ENCODE data around the gene FXYD4. TPM values are rescaled to one million over a fixed set of nuclear protein-coding genes. Genes with fewer than 3 reads are reported as not detected.

Gene FXYD4
- total RNA-seq, 5 donors from 2014 or later (not counting 1 experiment from before 2014, with no cell fraction given) = not detected

DNA sequence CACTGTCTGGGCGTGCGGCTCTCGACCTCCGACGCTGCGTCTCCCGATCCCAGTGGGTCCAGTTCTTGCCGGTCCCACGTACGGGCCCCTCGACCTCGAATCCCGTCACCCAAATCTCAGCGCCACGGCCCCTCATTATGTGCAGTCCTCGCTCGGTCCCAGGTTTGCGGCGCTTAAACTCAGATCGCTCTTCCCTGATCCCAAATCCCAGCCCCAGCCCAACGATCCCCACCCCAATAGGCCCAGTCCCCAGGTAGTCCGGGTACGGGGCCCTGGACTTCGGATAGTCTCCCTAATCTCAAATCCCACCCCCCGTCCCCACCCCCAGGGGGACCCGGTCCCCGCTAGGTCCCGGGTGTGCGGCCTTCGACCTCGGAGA is 36.9 kb downstream of the FXYD4 start:
- no peaks in the 10 kb centered on the region for H3K27me3 ChIP-seq (replicated peaks in 1 of 2; ENCODE audit: control insufficient read depth in 2 of 2, extremely low read depth in 1 of 2, insufficient read depth in 2 of 2, low read length in 1 of 2)
- Mint-ChIP-seq H3K36me3 (peaks cover 7% of the 10 kb centered on the region), H3K27ac (peak overlapping the region; percentile 94 to 99), H3K9me3 (no peaks in the 10 kb centered on the region), H3K4me1 (peaks cover 32 to 56% (median 38%) of the 10 kb centered on the region in 3 donors), H3K4me3 (peak overlapping the region; percentile 94 to 100 (median 97)), H3K27me3 (no peaks in the 10 kb centered on the region)
- POLR2A ChIA-PET = interaction anchor here (0.9 to 1.4 kb wide), 3 partner anchors 34 to 52 kb away, joined by 3 to 6 read pairs (median 4); no protein-coding TSS in a partner anchor
- peak overlapping the region; percentile 75 to 94 for H3K4me3 ChIP-seq (ENCODE audit: control insufficient read depth in 1 of 2, extremely low read depth in 1 of 2, low read length in 1 of 2)
- H3K36me3 ChIP-seq (ENCODE audit: control insufficient read depth in 2 of 2, extremely low read depth in 1 of 2, insufficient read depth in 1 of 2, low read length in 1 of 2) = peaks cover 0 to 5% of the 10 kb centered on the region in 2 donors
- WGBS (ENCODE audit: insufficient coverage) = 2% methylated on average over 21 of the region's 31 CpGs
- peak overlapping the region; percentile 100 for H3K27ac ChIP-seq (ENCODE audit: low read length)
- ATAC-seq (replicated peaks in 1 of 4) (no peak), DNase-seq (peak in 3 of 35 experiments; percentile 12)
- CTCF ChIA-PET = no interaction called here
- no peaks in the 10 kb centered on the region for H3K9me3 ChIP-seq
- H3K4me1 ChIP-seq (ENCODE audit: control insufficient read depth in 1 of 2, extremely low read depth in 1 of 2, insufficient read depth in 2 of 2, low read length in 2 of 2) = peaks cover 20 to 51% of the 10 kb centered on the region in 2 experiments

DNA sequence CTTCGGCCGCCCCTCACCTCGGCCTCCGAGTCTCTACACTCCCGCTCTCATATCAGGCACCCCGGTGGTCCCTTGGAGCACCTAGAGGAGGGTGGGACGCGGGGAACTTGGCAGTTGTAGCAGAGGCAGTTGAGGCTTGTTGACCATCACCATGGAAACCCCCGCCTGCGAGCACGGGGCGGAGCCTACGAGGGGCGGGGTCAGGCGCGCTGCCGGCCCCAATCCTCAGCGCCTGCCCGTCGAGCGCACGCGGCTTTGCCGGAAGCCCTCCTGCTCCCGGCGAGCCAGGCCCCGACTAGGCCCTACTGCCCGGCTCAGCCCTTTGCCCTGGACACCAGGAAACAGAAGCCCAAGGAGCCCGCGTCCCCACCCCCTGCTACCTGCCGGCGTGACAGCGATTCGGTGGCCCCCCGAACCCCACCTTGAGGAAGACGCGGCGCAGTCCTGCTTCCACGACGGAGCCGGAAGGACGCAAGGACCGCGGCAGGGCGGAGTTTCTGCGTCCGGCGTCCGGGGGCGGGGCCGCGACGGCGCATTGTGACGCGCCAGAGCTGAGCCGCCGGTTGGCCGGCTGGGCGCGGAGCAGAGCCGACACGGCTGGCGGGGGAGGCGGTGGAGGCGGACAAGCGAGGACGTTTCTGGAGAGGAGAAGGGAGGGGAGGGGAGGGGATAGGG is 37.4 kb downstream of the FXYD4 start, which contains the start of gene HNRNPF:
TSS of gene HNRNPF (minus strand) at position 477 of the 675 bp plus-strand sequence. CDS start 21,302 bp downstream, outside the sequence.
- ATAC-seq (replicated peaks in 1 of 4) = peak; percentile 80 to 85 (median 82)
- under 1% methylated on average over 59 of the region's 68 CpGs for WGBS (ENCODE audit: insufficient coverage)
- DNase-seq = peak; percentile 88 to 98 (median 93)
- Histone ChIP-seq H3K27ac (ENCODE audit: low read length) (peak within 1 kb of the TSS; percentile 100), H3K4me3 (ENCODE audit: control insufficient read depth in 1 of 2, extremely low read depth in 1 of 2, low read length in 1 of 2) (peak within 1 kb of the TSS; percentile 90 to 94), H3K36me3 (ENCODE audit: control insufficient read depth in 2 of 2, extremely low read depth in 1 of 2, insufficient read depth in 1 of 2, low read length in 1 of 2) (peaks cover 0 to 2% of the 10 kb centered on the region in 2 donors), H3K9me3 (no peaks in the 10 kb centered on the region), H3K27me3 (replicated peaks in 1 of 2; ENCODE audit: control insufficient read depth in 2 of 2, extremely low read depth in 1 of 2, insufficient read depth in 2 of 2, low read length in 1 of 2) (no peaks in the 10 kb centered on the region), H3K4me1 (ENCODE audit: control insufficient read depth in 1 of 2, extremely low read depth in 1 of 2, insufficient read depth in 2 of 2, low read length in 2 of 2) (peaks cover 20 to 46% of the 10 kb centered on the region in 2 experiments)
- Mint-ChIP-seq H3K27ac (peak within 1 kb of the TSS; percentile 94 to 99), H3K4me1 (peaks cover 27 to 51% (median 33%) of the 10 kb centered on the region in 3 donors), H3K9me3 (no peaks in the 10 kb centered on the region), H3K36me3 (peaks cover 5% of the 10 kb centered on the region), H3K4me3 (peak within 1 kb of the TSS; percentile 94 to 100 (median 97)), H3K27me3 (no peaks in the 10 kb centered on the region)
- ChIA-PET CTCF (interaction anchor here in 1 of 2 donors (1.1 to 1.3 kb wide), 4 partner anchors 11 to 43 kb away, joined by 3 to 5 read pairs (median 4); no protein-coding TSS in a partner anchor), POLR2A (interaction anchor here (0.6 to 1.0 kb wide), 4 partner anchors 8 to 49 kb away, joined by 3 to 5 read pairs (median 4); no protein-coding TSS in a partner anchor)

DNA sequence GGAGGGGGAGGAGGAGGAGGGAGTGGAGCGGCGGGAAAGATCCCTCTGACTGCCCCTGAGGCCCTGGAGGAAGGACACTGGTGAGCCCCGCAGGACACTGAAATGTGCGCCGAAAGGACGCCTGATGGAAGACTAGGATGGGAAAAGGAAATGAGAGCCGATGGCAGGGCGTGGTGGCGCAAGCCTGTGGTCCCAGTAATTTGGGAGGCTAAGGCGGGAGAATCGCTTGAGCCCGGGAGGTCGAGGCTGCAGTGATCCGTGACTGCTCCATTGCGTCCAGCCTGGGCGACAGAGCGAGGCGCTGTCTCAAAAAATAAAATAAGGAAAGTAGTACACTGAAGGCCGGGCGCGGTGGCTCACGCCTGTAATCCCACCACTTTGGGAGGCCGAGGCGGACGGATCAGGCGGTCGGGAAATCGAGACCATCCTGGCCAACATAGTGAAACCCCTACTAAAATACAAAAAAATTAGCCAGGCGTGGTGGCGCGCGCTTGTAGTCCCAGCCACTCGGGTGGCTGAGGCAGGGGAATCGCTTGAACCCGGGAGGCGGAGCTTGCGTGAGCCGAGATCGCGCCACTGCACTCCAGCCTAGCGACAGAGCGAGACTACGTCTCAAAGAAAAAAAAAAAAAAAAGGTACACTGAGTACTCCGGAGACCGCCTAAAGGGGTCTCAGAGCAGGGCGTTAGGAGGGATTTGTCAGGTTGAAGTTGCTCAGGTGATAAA is 38.1 kb downstream of the FXYD4 start:
- Mint-ChIP-seq H3K4me3 (peak overlapping the region; percentile 94 to 100 (median 97)), H3K9me3 (no peaks in the 10 kb centered on the region), H3K36me3 (peaks cover 4% of the 10 kb centered on the region), H3K27me3 (no peaks in the 10 kb centered on the region), H3K27ac (peak overlapping the region; percentile 94 to 99), H3K4me1 (peaks cover 20 to 44% (median 26%) of the 10 kb centered on the region in 3 donors)
- H3K27ac ChIP-seq (ENCODE audit: low read length) = peak overlapping the region; percentile 97
- ChIA-PET CTCF (interaction anchor here in 1 of 2 donors (0.6 to 1.3 kb wide), 5 partner anchors 9 to 43 kb away, joined by 3 to 5 read pairs (median 4); no protein-coding TSS in a partner anchor), POLR2A (interaction anchor here in 1 of 2 donors (0.5 to 0.8 kb wide), 7 partner anchors 9 to 624 kb away, joined by 3 to 8 read pairs (median 6); no protein-coding TSS in a partner anchor)
- 1% methylated on average over 40 of the region's 46 CpGs for WGBS (ENCODE audit: insufficient coverage)
- peaks cover 15 to 39% of the 10 kb centered on the region in 2 experiments for H3K4me1 ChIP-seq (ENCODE audit: control insufficient read depth in 1 of 2, extremely low read depth in 1 of 2, insufficient read depth in 2 of 2, low read length in 2 of 2)
- DNase-seq (peak; percentile 35 to 77 (median 68)), ATAC-seq (replicated peaks in 1 of 4) (peak; percentile 1 to 15 (median 10))
- H3K9me3 ChIP-seq = no peaks in the 10 kb centered on the region
- peak overlapping the region; percentile 90 to 94 for H3K4me3 ChIP-seq (ENCODE audit: control insufficient read depth in 1 of 2, extremely low read depth in 1 of 2, low read length in 1 of 2)
- no peaks in the 10 kb centered on the region for H3K27me3 ChIP-seq (replicated peaks in 1 of 2; ENCODE audit: control insufficient read depth in 2 of 2, extremely low read depth in 1 of 2, insufficient read depth in 2 of 2, low read length in 1 of 2)
- H3K36me3 ChIP-seq (ENCODE audit: control insufficient read depth in 2 of 2, extremely low read depth in 1 of 2, insufficient read depth in 1 of 2, low read length in 1 of 2) = no peaks in the 10 kb centered on the region

DNA sequence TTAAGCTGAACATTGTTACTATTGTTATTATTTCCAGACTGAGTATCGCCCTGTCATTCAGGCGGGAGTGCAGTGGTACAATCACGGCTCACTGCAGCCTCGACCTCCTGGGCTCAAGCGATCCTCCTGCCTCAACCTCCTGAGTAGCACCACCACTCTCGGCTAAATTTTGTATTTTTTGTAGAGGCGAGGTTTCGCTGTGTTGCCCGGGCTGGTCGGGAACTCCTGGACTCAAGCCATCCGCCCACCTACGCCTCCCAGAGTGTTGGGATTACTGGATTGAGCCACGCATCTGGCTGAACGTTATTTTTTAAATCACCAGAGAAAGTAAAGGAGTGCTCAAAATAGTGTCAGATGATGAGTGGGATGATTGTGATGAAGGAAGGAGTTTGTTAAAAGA is 38.9 kb downstream of the FXYD4 start:
- H3K9me3 ChIP-seq = no peaks in the 10 kb centered on the region
- CTCF ChIA-PET = interaction anchor here (0.6 to 1.3 kb wide), 4 partner anchors 10 to 47 kb away, joined by 3 to 9 read pairs (median 4); no protein-coding TSS in a partner anchor
- H3K4me3 ChIP-seq (ENCODE audit: control insufficient read depth in 1 of 2, extremely low read depth in 1 of 2, low read length in 1 of 2) = no peak overlapping the region
- Mint-ChIP-seq H3K36me3 (no peaks in the 10 kb centered on the region), H3K27me3 (no peaks in the 10 kb centered on the region), H3K27ac (peak overlapping the region; percentile 94 to 99), H3K4me3 (peak overlapping the region; percentile 94 to 100 (median 97)), H3K4me1 (peaks cover 16 to 36% (median 22%) of the 10 kb centered on the region in 3 donors), H3K9me3 (no peaks in the 10 kb centered on the region)
- DNase-seq (no peak), ATAC-seq (replicated peaks in 1 of 4) (no peak)
- POLR2A ChIA-PET = interaction anchor here in 1 of 2 donors (0.5 to 0.6 kb wide), 3 partner anchors 17 to 178 kb away, joined by 5 to 6 read pairs (median 5); no protein-coding TSS in a partner anchor
- peak overlapping the region; percentile 97 for H3K27ac ChIP-seq (ENCODE audit: low read length)
- WGBS (ENCODE audit: insufficient coverage) = 88% methylated on average over 6 of the region's 14 CpGs
- H3K36me3 ChIP-seq (ENCODE audit: control insufficient read depth in 2 of 2, extremely low read depth in 1 of 2, insufficient read depth in 1 of 2, low read length in 1 of 2) = no peaks in the 10 kb centered on the region
- no peaks in the 10 kb centered on the region for H3K27me3 ChIP-seq (replicated peaks in 1 of 2; ENCODE audit: control insufficient read depth in 2 of 2, extremely low read depth in 1 of 2, insufficient read depth in 2 of 2, low read length in 1 of 2)
- H3K4me1 ChIP-seq (ENCODE audit: control insufficient read depth in 1 of 2, extremely low read depth in 1 of 2, insufficient read depth in 2 of 2, low read length in 2 of 2) = peaks cover 15 to 36% of the 10 kb centered on the region in 2 experiments

DNA sequence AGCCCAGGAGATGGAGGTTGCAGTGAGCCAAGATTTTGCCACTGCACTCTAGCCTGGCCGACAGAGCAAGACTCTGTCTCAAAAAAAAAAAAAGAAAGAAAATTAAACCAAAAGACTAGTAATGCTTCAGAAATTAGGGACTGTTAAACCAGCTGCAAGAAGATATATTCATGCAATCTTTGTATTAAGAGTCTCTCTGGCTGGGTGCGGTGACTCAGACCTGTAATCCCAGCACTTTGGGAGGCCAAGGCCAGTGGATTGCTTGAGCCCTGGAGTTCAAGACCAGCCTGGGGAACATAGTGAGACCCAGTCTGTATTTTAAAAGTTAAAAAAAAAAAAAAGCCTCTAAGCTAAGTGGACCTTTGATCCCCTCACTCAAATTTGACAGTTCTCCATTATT is 40.1 kb downstream of the FXYD4 start:
- no peak overlapping the region for H3K4me3 ChIP-seq (ENCODE audit: control insufficient read depth in 1 of 2, extremely low read depth in 1 of 2, low read length in 1 of 2)
- ATAC-seq (replicated peaks in 1 of 4) = no peak
- no peak overlapping the region for H3K27ac ChIP-seq (ENCODE audit: low read length)
- Mint-ChIP-seq H3K27ac (no peak overlapping the region), H3K27me3 (no peaks in the 10 kb centered on the region), H3K9me3 (no peaks in the 10 kb centered on the region), H3K4me1 (peaks cover 9 to 25% (median 14%) of the 10 kb centered on the region in 3 donors), H3K4me3 (no peak overlapping the region), H3K36me3 (no peaks in the 10 kb centered on the region)
- ChIA-PET CTCF (interaction anchor here in 1 of 2 donors (0.6 to 0.7 kb wide), 2 partner anchors 14 to 240 kb away, joined by 3 to 4 read pairs; no protein-coding TSS in a partner anchor), POLR2A (interaction anchor here in 1 of 2 donors (0.6 to 0.8 kb wide), 3 partner anchors 8 to 37 kb away, joined by 3 to 6 read pairs (median 4); partner anchors contain the start of gene ZNF487)
- H3K36me3 ChIP-seq (ENCODE audit: control insufficient read depth in 2 of 2, extremely low read depth in 1 of 2, insufficient read depth in 1 of 2, low read length in 1 of 2) = no peaks in the 10 kb centered on the region
- H3K4me1 ChIP-seq (ENCODE audit: control insufficient read depth in 1 of 2, extremely low read depth in 1 of 2, insufficient read depth in 2 of 2, low read length in 2 of 2) = peaks cover 6 to 24% of the 10 kb centered on the region in 2 experiments
- 100% methylated on average over 1 of the region's 2 CpGs for WGBS (ENCODE audit: insufficient coverage)
- no peaks in the 10 kb centered on the region for H3K9me3 ChIP-seq
- no peaks in the 10 kb centered on the region for H3K27me3 ChIP-seq (replicated peaks in 1 of 2; ENCODE audit: control insufficient read depth in 2 of 2, extremely low read depth in 1 of 2, insufficient read depth in 2 of 2, low read length in 1 of 2)
- no peak for DNase-seq

Data from T-cell (primary cell).